ENCODE results near the gene PREP.
"Not testable (repeated sequence)": the region's sequence is repeated elsewhere in the genome, so short reads cannot be mapped to it uniquely, and the experiment has no call there.

The PREP gene

GRCh38 chr6:105269390-105269789 lies 133.5 kb downstream of the PREP start:
- DNase-seq (ENCODE audit: low spot score): no peak

GRCh38 chr6:105263685-105264610 lies 138.9 kb downstream of the PREP start:
- peak; percentile 18 for DNase-seq (ENCODE audit: low spot score)

- no peak for DNase-seq (ENCODE audit: low spot score)
These were observed 142.7 kb downstream of the PREP start for GRCh38 chr6:105259913-105260889.

GRCh38 chr6:105258816-105259215 lies 144.1 kb downstream of the PREP start:
- DNase-seq (ENCODE audit: low spot score): no peak

GRCh38 chr6:105257340-105257739 lies 145.5 kb downstream of the PREP start:
- DNase-seq (ENCODE audit: low spot score): no peak

GRCh38 chr6:105256619-105257018 lies 146.3 kb downstream of the PREP start:
- DNase-seq (ENCODE audit: low spot score): no peak

- DNase-seq (ENCODE audit: low spot score): no peak
These were observed 149.1 kb downstream of the PREP start for GRCh38 chr6:105253787-105254186.

- no peak for DNase-seq (ENCODE audit: low spot score)
These were observed 151.2 kb downstream of the PREP start for GRCh38 chr6:105251689-105252088.

- DNase-seq (ENCODE audit: low spot score): no peak
These were observed 152.3 kb downstream of the PREP start for GRCh38 chr6:105250533-105250932.

- no peak for DNase-seq (ENCODE audit: low spot score)
These were observed 159.4 kb downstream of the PREP start for GRCh38 chr6:105243487-105243886.

- DNase-seq (ENCODE audit: low spot score): no peak
These were observed 167.7 kb downstream of the PREP start for GRCh38 chr6:105235155-105235554.

GRCh38 chr6:105231771-105232170 lies 171.1 kb downstream of the PREP start:
- DNase-seq (ENCODE audit: low spot score): not testable (repeated sequence)
